Measurements from ENCODE around the gene DISP1. TPM values are rescaled to one million over a fixed set of nuclear protein-coding genes. Genes with fewer than 3 reads are reported as not detected.

DISP1 gene
- total RNA-seq, 1 experiment from 2014 or later: 6.9 TPM

DNA sequence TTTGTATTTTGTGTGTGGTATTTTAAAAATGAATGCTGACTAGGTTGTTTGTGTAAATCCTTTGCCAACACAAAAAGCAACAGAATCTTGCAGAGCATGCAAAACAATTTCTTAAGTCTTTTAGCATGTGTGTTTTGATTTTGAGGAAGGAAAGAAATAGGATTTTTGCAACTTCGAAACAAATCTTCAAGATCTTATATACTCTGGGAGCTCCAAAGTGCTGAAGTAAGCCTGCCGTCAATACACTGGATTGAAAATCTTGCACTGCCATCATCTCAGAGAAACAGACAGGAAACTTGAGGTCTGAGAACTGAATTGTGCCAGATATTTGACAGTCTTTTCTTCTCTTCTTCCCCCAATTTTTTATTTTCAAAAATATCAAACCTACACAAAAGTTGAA is 29.3 kb upstream of the DISP1 start:
- Histone ChIP-seq H3K36me3 (ENCODE audit: low read depth) (no peaks in the 10 kb centered on the region), H3K4me1 (replicated peaks; ENCODE audit: insufficient read depth) (peaks cover 11% of the 10 kb centered on the region), H3K9me3 (ENCODE audit: insufficient read depth, low read depth) (no peaks in the 10 kb centered on the region), H4K20me1 (ENCODE audit: insufficient read depth) (0 out of 2 replicates have a peak, but pooled peaks cover 10% of the 10 kb centered on the region), H3K4me2 (no peak overlapping the region), H2AFZ (no peak overlapping the region), H3K4me3 (no peak overlapping the region), H3K27ac (no peak overlapping the region), H3K27me3 (ENCODE audit: insufficient read depth, low read depth) (peaks cover 78% of the 10 kb centered on the region), H3F3A (ENCODE audit: insufficient read depth, low read depth) (peaks cover 16% of the 10 kb centered on the region), H3K9me2 (ENCODE audit: insufficient read depth) (no peaks in the 10 kb centered on the region), H3K79me2 (ENCODE audit: low read depth) (no peaks in the 10 kb centered on the region)
- no peak for TF ChIP-seq EZH2 (IDR thresholded peaks at IDR 0.05; ENCODE audit: low read depth)
- TF ChIP-seq, protein P1, sequence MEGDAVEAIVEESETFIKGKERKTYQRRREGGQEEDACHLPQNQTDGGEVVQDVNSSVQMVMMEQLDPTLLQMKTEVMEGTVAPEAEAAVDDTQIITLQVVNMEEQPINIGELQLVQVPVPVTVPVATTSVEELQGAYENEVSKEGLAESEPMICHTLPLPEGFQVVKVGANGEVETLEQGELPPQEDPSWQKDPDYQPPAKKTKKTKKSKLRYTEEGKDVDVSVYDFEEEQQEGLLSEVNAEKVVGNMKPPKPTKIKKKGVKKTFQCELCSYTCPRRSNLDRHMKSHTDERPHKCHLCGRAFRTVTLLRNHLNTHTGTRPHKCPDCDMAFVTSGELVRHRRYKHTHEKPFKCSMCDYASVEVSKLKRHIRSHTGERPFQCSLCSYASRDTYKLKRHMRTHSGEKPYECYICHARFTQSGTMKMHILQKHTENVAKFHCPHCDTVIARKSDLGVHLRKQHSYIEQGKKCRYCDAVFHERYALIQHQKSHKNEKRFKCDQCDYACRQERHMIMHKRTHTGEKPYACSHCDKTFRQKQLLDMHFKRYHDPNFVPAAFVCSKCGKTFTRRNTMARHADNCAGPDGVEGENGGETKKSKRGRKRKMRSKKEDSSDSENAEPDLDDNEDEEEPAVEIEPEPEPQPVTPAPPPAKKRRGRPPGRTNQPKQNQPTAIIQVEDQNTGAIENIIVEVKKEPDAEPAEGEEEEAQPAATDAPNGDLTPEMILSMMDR (conservative IDR thresholded peaks at IDR 0.05): no peak
- intact Hi-C loops (cut with micrococcal nuclease; ENCODE audit: unreplicated experiment): loop anchor here (5.0 kb wide), 1 partner anchor 48 kb away; the partner anchor contains the start of gene FAM177B
- no peak for DNase-seq
- no TSS peak for BruUV-seq (replicated peaks)
- ChIA-PET POLR2A (ENCODE audit: unreplicated experiment) (no interaction called here), CTCF (interaction anchor here (0.5 kb wide), 1 partner anchor 13 kb away, joined by 6 read pairs; no protein-coding TSS in a partner anchor)

- H3K4me1 ChIP-seq (replicated peaks; ENCODE audit: insufficient read depth): peaks cover 11% of the 10 kb centered on the region
- H3K36me3 ChIP-seq (ENCODE audit: low read depth): no peaks in the 10 kb centered on the region
- no peak overlapping the region for H3K4me2 ChIP-seq
- no peaks in the 10 kb centered on the region for H3K9me3 ChIP-seq (ENCODE audit: insufficient read depth, low read depth)
- H4K20me1 ChIP-seq (ENCODE audit: insufficient read depth): 0 out of 2 replicates have a peak, but pooled peaks cover 10% of the 10 kb centered on the region
- peaks cover 16% of the 10 kb centered on the region for H3F3A ChIP-seq (ENCODE audit: insufficient read depth, low read depth)
- no peak overlapping the region for H3K4me3 ChIP-seq
- POLR2A ChIA-PET (ENCODE audit: unreplicated experiment): no interaction called here
- DNase-seq: peak in 1 of 2 experiments; percentile 41
- H3K79me2 ChIP-seq (ENCODE audit: low read depth): no peaks in the 10 kb centered on the region
- CTCF ChIA-PET: interaction anchor here (0.5 to 1.2 kb wide), 3 partner anchors 12 to 1674 kb away, joined by 3 to 6 read pairs (median 3); no protein-coding TSS in a partner anchor
- H3K9me2 ChIP-seq (ENCODE audit: insufficient read depth): no peaks in the 10 kb centered on the region
- H2AFZ ChIP-seq: no peak overlapping the region
- BruUV-seq (replicated peaks): no TSS peak
- H3K27me3 ChIP-seq (ENCODE audit: insufficient read depth, low read depth): peaks cover 73% of the 10 kb centered on the region
- H3K27ac ChIP-seq: no peak overlapping the region
- intact Hi-C loops (cut with micrococcal nuclease; ENCODE audit: unreplicated experiment): loop anchor here (5.0 kb wide), 1 partner anchor 49 kb away; the partner anchor contains the start of gene FAM177B
- TF ChIP-seq, protein P1 (conservative IDR thresholded peaks at IDR 0.05): no peak
- no peak for TF ChIP-seq EZH2 (IDR thresholded peaks at IDR 0.05; ENCODE audit: low read depth)
Observed at GRCh38 chr1:222786121-222786520, 28.7 kb upstream of the DISP1 start.

- Histone ChIP-seq H3K4me3 (no peak overlapping the region), H3K27ac (no peak overlapping the region), H3K79me2 (ENCODE audit: low read depth) (no peaks in the 10 kb centered on the region), H3K27me3 (ENCODE audit: insufficient read depth, low read depth) (peaks cover 63% of the 10 kb centered on the region), H3K9me3 (ENCODE audit: insufficient read depth, low read depth) (no peaks in the 10 kb centered on the region), H3F3A (ENCODE audit: insufficient read depth, low read depth) (peaks cover 16% of the 10 kb centered on the region), H3K4me2 (no peak overlapping the region), H3K9me2 (ENCODE audit: insufficient read depth) (no peaks in the 10 kb centered on the region), H2AFZ (no peak overlapping the region), H3K4me1 (replicated peaks; ENCODE audit: insufficient read depth) (peaks cover 11% of the 10 kb centered on the region), H3K36me3 (ENCODE audit: low read depth) (no peaks in the 10 kb centered on the region), H4K20me1 (ENCODE audit: insufficient read depth) (0 out of 2 replicates have a peak, but pooled peaks cover 5% of the 10 kb centered on the region)
- no peak for TF ChIP-seq EZH2 (IDR thresholded peaks at IDR 0.05; ENCODE audit: low read depth)
- TF ChIP-seq, protein P1 (conservative IDR thresholded peaks at IDR 0.05): no peak
- intact Hi-C loops (cut with micrococcal nuclease; ENCODE audit: unreplicated experiment): loop anchor here (5.0 kb wide), 1 partner anchor 50 kb away; the partner anchor contains the start of gene FAM177B
- POLR2A ChIA-PET (ENCODE audit: unreplicated experiment): no interaction called here
- CTCF ChIA-PET: no interaction called here
- BruUV-seq (replicated peaks): no TSS peak
- no peak for DNase-seq
Observed at GRCh38 chr1:222787729-222788128, 27.1 kb upstream of the DISP1 start.

Data from PC-9 (cell line).